Astrocyte (in vitro differentiated cells and primary cell): ENCODE measurements around the gene TTC7B.

Source experiments
- EZH2 ChIP-seq: IDR thresholded peaks from 2 replicates; pipeline ENCODE4 v1.6.1; 2012; ENCODE audit warnings: mild to moderate bottlenecking, low read length, inconsistent platforms; ENCODE audit not compliant: insufficient read depth
- TF ChIP-seq, protein P1 (sequence below): IDR thresholded peaks from 2 replicates; pipeline ENCODE4 v1.5.1; 2011; ENCODE audit warnings: low read depth, mild to moderate bottlenecking, inconsistent platforms, low read length, moderate library complexity; ENCODE audit not compliant: insufficient read depth

DNA sequence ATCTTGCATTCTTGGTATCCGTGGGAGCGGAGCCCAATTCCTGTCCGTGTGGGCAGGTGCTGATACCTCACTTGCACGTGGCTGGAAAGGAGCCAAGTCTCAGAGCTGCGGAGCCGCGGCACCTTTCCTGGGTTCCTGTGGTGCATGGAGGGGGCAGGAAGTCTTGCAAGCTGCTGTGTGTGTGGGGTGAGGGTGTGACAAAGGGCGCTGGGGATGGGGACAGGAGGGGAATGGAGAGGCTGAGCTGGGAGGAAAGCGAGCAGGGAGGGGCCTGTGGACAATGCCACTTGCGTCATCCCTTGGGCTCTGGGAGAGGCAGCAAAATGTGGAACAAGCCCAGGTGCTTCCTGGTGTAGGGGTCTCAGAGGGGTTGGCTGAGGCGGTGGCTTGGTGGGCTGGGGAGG is 332.7 kb downstream of the TTC7B start:
- TF ChIP-seq, protein P1, sequence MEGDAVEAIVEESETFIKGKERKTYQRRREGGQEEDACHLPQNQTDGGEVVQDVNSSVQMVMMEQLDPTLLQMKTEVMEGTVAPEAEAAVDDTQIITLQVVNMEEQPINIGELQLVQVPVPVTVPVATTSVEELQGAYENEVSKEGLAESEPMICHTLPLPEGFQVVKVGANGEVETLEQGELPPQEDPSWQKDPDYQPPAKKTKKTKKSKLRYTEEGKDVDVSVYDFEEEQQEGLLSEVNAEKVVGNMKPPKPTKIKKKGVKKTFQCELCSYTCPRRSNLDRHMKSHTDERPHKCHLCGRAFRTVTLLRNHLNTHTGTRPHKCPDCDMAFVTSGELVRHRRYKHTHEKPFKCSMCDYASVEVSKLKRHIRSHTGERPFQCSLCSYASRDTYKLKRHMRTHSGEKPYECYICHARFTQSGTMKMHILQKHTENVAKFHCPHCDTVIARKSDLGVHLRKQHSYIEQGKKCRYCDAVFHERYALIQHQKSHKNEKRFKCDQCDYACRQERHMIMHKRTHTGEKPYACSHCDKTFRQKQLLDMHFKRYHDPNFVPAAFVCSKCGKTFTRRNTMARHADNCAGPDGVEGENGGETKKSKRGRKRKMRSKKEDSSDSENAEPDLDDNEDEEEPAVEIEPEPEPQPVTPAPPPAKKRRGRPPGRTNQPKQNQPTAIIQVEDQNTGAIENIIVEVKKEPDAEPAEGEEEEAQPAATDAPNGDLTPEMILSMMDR = no peak
- TF ChIP-seq EZH2 = no peak
